Activated B cell treated with CpG ODN at 0.5 μM for 24 hours (primary cell): ENCODE results near the gene KCNQ1. TPM values are rescaled to one million over a fixed set of nuclear protein-coding genes. Genes with fewer than 3 reads are reported as not detected.
"Not testable (repeated sequence)": the region's sequence is repeated elsewhere in the genome, so short reads cannot be mapped to it uniquely, and the experiment has no call there.

Experiments used
- ATAC-seq: fragments of 200-7000 bp; cut with Tn5 transposase; one replicate; pipeline ENCODE4 v1.10.0; 2021; ENCODE audit warnings: low read depth, mild to moderate bottlenecking, moderate library complexity
- CTCF ChIA-PET: fragments of 350-600 bp; sonication (Branson Sonifier 250); formaldehyde crosslinking; loops from one replicate; lab custom pipeline; 2021; ENCODE audit warnings: antibody characterized with exemption; lab: Charles Lee
- POLR2A ChIA-PET: fragments of 350-600 bp; sonication (Branson Sonifier 250); formaldehyde crosslinking; loops from one replicate; lab custom pipeline; 2021; ENCODE audit warnings: antibody characterized with exemption; lab: Charles Lee
- DNase-seq: peaks from one replicate; pipeline ENCODE4 v3.0.0; 2022
- H3K27ac Mint-ChIP-seq: one replicate; pipeline ENCODE4 v1.8.0; 2020; ENCODE audit warnings: mixed read lengths
- H3K27me3 Mint-ChIP-seq: one replicate; pipeline ENCODE4 v1.8.0; 2021; ENCODE audit warnings: mixed read lengths
- H3K36me3 Mint-ChIP-seq: one replicate; pipeline ENCODE4 v1.8.0; 2021; ENCODE audit warnings: low read depth, mixed read lengths
- H3K4me1 Mint-ChIP-seq: one replicate; pipeline ENCODE4 v1.8.0; 2021; ENCODE audit warnings: mixed read lengths
- H3K4me3 Mint-ChIP-seq: one replicate; pipeline ENCODE4 v1.8.0; 2020; ENCODE audit warnings: mild to moderate bottlenecking, mixed read lengths
- H3K9me3 Mint-ChIP-seq: one replicate; pipeline ENCODE4 v1.8.0; 2020; ENCODE audit warnings: mixed read lengths
- CTCF ChIP-seq: fragments of 200-600 bp; IDR thresholded peaks from one replicate; pipeline ENCODE4 v1.8.0; 2022; ENCODE audit warnings: antibody characterized with exemption, mild to moderate bottlenecking
- intact Hi-C: fragments of 100-400 bp; cut with micrococcal nuclease; formaldehyde crosslinking; loops from one replicate; pipeline ENCODE4 v1.15.1; 2024
- total RNA-seq: library from RNA; stranded (reverse); gene quantifications from 2 replicates; pipeline ENCODE4 v1.2.3, GENCODE V29; 2022

Gene KCNQ1
- total RNA-seq, 1 donor from 2014 or later: 6.5 TPM

- Mint-ChIP-seq H3K27ac (no peak overlapping the region), H3K36me3 (peaks cover 55% of the 10 kb centered on the region), H3K9me3 (peaks cover 33% of the 10 kb centered on the region), H3K27me3 (no peaks in the 10 kb centered on the region), H3K4me3 (no peak overlapping the region), H3K4me1 (peaks cover 29% of the 10 kb centered on the region)
- ATAC-seq: no peak
- intact Hi-C loops: no loop called here
- ChIA-PET POLR2A (no interaction called here), CTCF (no interaction called here)
- no peak for TF ChIP-seq CTCF
- DNase-seq: no peak
Observed at GRCh38 chr11:2484576-2485125, 39.8 kb downstream of the KCNQ1 start.

GRCh38 chr11:2488004-2488403 lies 43.2 kb downstream of the KCNQ1 start:
- CTCF ChIA-PET: no interaction called here
- Mint-ChIP-seq H3K4me3 (no peak overlapping the region), H3K4me1 (peaks cover 5% of the 10 kb centered on the region), H3K36me3 (peaks cover 63% of the 10 kb centered on the region), H3K27ac (no peak overlapping the region), H3K27me3 (no peaks in the 10 kb centered on the region), H3K9me3 (peaks cover 35% of the 10 kb centered on the region)
- no peak for ATAC-seq
- intact Hi-C loops: no loop called here
- TF ChIP-seq CTCF: no peak
- POLR2A ChIA-PET: interaction anchor here (0.6 kb wide), 1 partner anchor 186 kb away, joined by 9 read pairs; the partner anchor contains the start of genes C11orf21 and TSPAN32
- DNase-seq: no peak

- Mint-ChIP-seq H3K4me3 (no peak overlapping the region), H3K27me3 (no peaks in the 10 kb centered on the region), H3K4me1 (peaks cover 3% of the 10 kb centered on the region), H3K27ac (no peak overlapping the region), H3K36me3 (peaks cover 69% of the 10 kb centered on the region), H3K9me3 (peaks cover 38% of the 10 kb centered on the region)
- CTCF ChIA-PET: no interaction called here
- intact Hi-C loops: no loop called here
- DNase-seq (no peak), ATAC-seq (no peak)
- no peak for TF ChIP-seq CTCF
- POLR2A ChIA-PET: no interaction called here
Observed at GRCh38 chr11:2489083-2489482, 44.3 kb downstream of the KCNQ1 start.

GRCh38 chr11:2497951-2498350 lies 53.1 kb downstream of the KCNQ1 start:
- POLR2A ChIA-PET, H3K27ac Mint-ChIP-seq, ATAC-seq, CTCF ChIA-PET, H3K27me3 Mint-ChIP-seq, H3K4me3 Mint-ChIP-seq, DNase-seq, intact Hi-C loops, H3K4me1 Mint-ChIP-seq: not testable (repeated sequence)
- H3K36me3 Mint-ChIP-seq: peaks cover 31% of the 10 kb centered on the region
- peaks cover 29% of the 10 kb centered on the region for H3K9me3 Mint-ChIP-seq

GRCh38 chr11:2498750-2499149 lies 53.9 kb downstream of the KCNQ1 start:
- ATAC-seq: no peak
- Mint-ChIP-seq H3K27ac (no peak overlapping the region), H3K4me3 (no peak overlapping the region), H3K27me3 (no peaks in the 10 kb centered on the region), H3K36me3 (peaks cover 27% of the 10 kb centered on the region), H3K4me1 (peaks cover 3% of the 10 kb centered on the region), H3K9me3 (peaks cover 29% of the 10 kb centered on the region)
- intact Hi-C loops: no loop called here
- ChIA-PET POLR2A (no interaction called here), CTCF (no interaction called here)
- no peak for DNase-seq
- no peak for TF ChIP-seq CTCF
